ENCODE data around the gene BCAS1. TPM values are rescaled to one million over a fixed set of nuclear protein-coding genes. Genes with fewer than 3 reads are reported as not detected.

The BCAS1 gene
- total RNA-seq, 1 donor from 2014 or later = 10.7 TPM

DNA sequence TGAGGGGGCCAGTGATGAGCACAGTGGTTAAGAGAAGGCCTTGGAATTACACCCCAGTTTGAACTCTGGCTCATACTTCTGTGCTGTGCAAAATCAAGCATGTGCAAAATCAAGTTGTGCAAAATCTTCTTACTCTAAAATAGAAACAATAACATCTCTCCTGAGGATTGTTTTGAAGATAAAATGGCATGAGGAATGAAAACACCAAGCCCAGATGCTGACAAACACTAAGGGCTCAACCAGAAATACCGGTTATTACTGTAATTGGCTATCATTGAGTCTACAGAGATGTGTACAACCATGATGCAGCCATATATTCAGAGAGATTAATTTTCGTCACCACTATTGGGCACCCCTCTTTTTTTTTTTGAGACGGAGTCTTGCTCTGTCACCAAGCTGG lies 5.9 kb upstream of the BCAS1 start:
- peaks cover 5% of the 10 kb centered on the region for H3K4me1 Mint-ChIP-seq (ENCODE audit: unreplicated experiment)
- peaks cover 5% of the 10 kb centered on the region for H3K9me3 Mint-ChIP-seq
- peak overlapping the region; percentile 42 for H3K4me3 Mint-ChIP-seq
- no peaks in the 10 kb centered on the region for H3K27me3 Mint-ChIP-seq
- DNase-seq (ENCODE audit: extremely low spot score, unreplicated experiment) = no peak
- H3K27ac Mint-ChIP-seq = peak overlapping the region; percentile 80
- TF ChIP-seq, protein P1, sequence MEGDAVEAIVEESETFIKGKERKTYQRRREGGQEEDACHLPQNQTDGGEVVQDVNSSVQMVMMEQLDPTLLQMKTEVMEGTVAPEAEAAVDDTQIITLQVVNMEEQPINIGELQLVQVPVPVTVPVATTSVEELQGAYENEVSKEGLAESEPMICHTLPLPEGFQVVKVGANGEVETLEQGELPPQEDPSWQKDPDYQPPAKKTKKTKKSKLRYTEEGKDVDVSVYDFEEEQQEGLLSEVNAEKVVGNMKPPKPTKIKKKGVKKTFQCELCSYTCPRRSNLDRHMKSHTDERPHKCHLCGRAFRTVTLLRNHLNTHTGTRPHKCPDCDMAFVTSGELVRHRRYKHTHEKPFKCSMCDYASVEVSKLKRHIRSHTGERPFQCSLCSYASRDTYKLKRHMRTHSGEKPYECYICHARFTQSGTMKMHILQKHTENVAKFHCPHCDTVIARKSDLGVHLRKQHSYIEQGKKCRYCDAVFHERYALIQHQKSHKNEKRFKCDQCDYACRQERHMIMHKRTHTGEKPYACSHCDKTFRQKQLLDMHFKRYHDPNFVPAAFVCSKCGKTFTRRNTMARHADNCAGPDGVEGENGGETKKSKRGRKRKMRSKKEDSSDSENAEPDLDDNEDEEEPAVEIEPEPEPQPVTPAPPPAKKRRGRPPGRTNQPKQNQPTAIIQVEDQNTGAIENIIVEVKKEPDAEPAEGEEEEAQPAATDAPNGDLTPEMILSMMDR (conservative IDR thresholded peaks at IDR 0.05) = no peak
- no peaks in the 10 kb centered on the region for H3K36me3 Mint-ChIP-seq

DNA sequence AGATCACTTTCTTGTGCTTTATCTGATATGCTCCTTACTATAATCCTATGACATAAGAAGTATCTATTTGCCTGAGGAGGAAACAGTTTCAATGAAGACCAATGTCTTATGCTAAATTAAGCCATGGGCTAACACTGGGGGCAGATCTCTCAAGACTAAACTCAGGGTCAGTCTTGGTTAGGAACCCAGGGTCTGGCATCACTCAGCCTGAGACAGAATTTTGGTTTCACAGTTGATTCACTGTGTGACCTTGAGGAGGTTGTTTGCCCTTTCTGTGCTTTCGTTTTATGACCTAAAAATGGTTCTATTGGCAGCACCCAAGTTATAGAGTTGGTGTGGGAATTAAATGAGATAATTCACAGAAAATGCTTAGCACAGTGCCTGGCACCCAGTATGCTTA lies 4.9 kb upstream of the BCAS1 start:
- H3K4me1 Mint-ChIP-seq (ENCODE audit: unreplicated experiment) = peaks cover 8% of the 10 kb centered on the region
- H3K27me3 Mint-ChIP-seq = no peaks in the 10 kb centered on the region
- peaks cover 5% of the 10 kb centered on the region for H3K9me3 Mint-ChIP-seq
- H3K36me3 Mint-ChIP-seq = no peaks in the 10 kb centered on the region
- TF ChIP-seq, protein P1 (conservative IDR thresholded peaks at IDR 0.05) = no peak
- no peak for DNase-seq (ENCODE audit: extremely low spot score, unreplicated experiment)
- H3K27ac Mint-ChIP-seq = peak overlapping the region; percentile 2
- H3K4me3 Mint-ChIP-seq = no peak overlapping the region

DNA sequence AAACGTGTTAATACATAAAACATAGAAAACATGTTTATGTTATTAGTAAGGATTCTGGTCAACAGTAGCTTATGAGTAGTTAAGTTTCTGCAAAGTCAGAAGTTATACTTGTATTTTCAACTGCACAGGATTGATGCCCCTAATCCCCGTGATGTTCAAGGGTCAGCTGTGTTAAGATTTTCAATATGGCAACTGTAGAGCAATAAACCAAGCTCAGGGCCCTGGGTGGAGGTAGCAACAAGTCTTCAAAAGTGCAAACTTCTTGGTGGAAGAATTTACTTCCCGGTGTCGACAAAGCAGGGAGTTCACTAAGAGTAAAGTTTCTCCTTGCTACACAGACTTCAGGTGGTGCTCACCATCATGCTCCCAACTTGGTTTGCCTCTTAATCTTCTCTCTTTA lies 4.1 kb upstream of the BCAS1 start:
- TF ChIP-seq, protein P1 (conservative IDR thresholded peaks at IDR 0.05) = no peak
- Mint-ChIP-seq H3K36me3 (no peaks in the 10 kb centered on the region), H3K9me3 (peaks cover 5% of the 10 kb centered on the region), H3K4me1 (ENCODE audit: unreplicated experiment) (peaks cover 12% of the 10 kb centered on the region), H3K27ac (peak overlapping the region; percentile 2), H3K27me3 (no peaks in the 10 kb centered on the region), H3K4me3 (no peak overlapping the region)
- DNase-seq (ENCODE audit: extremely low spot score, unreplicated experiment) = no peak

DNA sequence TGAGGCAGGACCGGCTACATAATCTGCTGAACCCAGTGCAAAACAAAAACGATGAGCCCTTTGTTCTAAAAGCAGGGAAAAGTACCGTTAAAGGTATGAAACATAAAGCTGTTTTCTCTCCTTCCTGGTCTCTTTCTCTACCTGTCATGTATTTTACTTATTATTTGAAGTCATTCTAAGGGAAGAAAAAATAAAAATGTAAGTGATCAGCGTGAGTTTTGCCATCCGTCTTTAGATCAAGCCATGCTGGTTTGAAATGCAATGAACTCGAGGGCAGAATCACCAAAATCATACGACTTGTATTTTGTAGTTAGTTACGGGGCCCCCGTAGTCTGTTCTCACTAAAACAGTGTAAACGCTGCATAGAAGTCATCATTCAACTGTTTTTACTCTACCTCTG lies 2.9 kb upstream of the BCAS1 start:
- no peak for DNase-seq (ENCODE audit: extremely low spot score, unreplicated experiment)
- Mint-ChIP-seq H3K27me3 (no peaks in the 10 kb centered on the region), H3K27ac (no peak overlapping the region), H3K4me3 (no peak overlapping the region), H3K4me1 (ENCODE audit: unreplicated experiment) (peaks cover 21% of the 10 kb centered on the region), H3K9me3 (peaks cover 5% of the 10 kb centered on the region), H3K36me3 (no peaks in the 10 kb centered on the region)
- TF ChIP-seq, protein P1 (conservative IDR thresholded peaks at IDR 0.05) = no peak

DNA sequence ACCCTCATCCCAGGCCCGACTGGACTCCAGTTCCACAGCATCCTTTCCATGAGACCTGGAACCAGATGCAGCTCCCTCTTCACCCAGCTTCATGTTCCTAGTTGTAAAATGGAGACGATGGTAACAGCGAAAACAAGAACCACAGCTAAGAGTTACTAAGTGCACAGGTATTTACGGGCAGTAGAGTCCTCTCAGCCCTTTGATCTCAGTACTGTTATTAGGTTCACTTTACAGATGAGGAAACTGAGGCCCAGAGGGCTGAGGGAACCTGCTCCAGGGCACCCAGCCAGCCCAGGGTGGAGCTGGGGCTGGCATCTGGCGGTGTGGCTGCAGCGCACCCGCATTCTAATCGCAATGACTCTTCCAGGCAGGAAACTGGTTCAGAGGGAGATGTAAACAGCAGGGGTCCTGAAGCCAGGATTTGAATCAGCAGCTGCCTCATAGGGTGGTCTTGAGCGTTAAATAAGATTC lies 858 bp downstream of the BCAS1 start:
- Mint-ChIP-seq H3K4me1 (ENCODE audit: unreplicated experiment) (peaks cover 26% of the 10 kb centered on the region), H3K27me3 (no peaks in the 10 kb centered on the region), H3K27ac (peak overlapping the region; percentile 93), H3K36me3 (no peaks in the 10 kb centered on the region), H3K9me3 (no peaks in the 10 kb centered on the region), H3K4me3 (peak overlapping the region; percentile 77)
- DNase-seq (ENCODE audit: extremely low spot score, unreplicated experiment) = no peak
- TF ChIP-seq, protein P1 (conservative IDR thresholded peaks at IDR 0.05) = no peak

DNA sequence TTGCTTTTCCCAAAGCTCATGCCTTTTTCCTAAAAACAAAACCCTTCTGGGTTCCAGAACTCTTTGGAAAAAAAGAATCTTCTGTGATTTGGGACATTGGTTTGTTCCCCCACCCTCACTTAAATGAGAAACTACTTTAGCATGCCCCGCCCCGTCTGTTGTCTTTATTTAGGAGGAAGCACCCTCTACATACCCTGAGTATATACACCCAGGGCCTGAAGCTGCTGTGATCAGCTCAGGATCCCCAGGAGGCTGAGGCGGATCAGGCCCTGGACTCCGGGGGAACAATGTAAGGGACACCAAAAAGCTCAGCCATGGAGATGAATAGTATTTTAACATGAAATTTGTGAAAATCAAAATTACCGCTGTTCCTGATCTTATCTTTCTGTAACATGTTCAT lies 1.4 kb downstream of the BCAS1 start:
- DNase-seq (ENCODE audit: extremely low spot score, unreplicated experiment) = no peak
- TF ChIP-seq, protein P1 (conservative IDR thresholded peaks at IDR 0.05) = no peak
- no peaks in the 10 kb centered on the region for H3K27me3 Mint-ChIP-seq
- no peaks in the 10 kb centered on the region for H3K9me3 Mint-ChIP-seq
- H3K4me3 Mint-ChIP-seq = peak overlapping the region; percentile 70
- H3K36me3 Mint-ChIP-seq = no peaks in the 10 kb centered on the region
- peak overlapping the region; percentile 93 for H3K27ac Mint-ChIP-seq
- peaks cover 29% of the 10 kb centered on the region for H3K4me1 Mint-ChIP-seq (ENCODE audit: unreplicated experiment)
